LNCaP clone FGC (cell line): Measurements from ENCODE around the gene DLX4.

Source experiments
- DNase-seq: peaks from one replicate; pipeline ENCODE4 v3.0.0-alpha.2; 2011; ENCODE audit warnings: low read depth
- H3K4me3 ChIP-seq: 2 replicates; pipeline ENCODE4 v1.5.1; 2011; ENCODE audit warnings: mild to moderate bottlenecking, low read depth, low read length, control low read depth
- TF ChIP-seq, protein P1 (sequence below): IDR thresholded peaks from 2 replicates; pipeline ENCODE4 v1.5.1; 2012; ENCODE audit warnings: mild to moderate bottlenecking; ENCODE audit not compliant: control insufficient read depth, insufficient read depth; ENCODE audit errors: extremely low read depth

The DLX4 gene

GRCh38 chr17:49991409-49991808, 22.4 kb downstream of the DLX4 start:
- no peak overlapping the region for H3K4me3 ChIP-seq

DNA sequence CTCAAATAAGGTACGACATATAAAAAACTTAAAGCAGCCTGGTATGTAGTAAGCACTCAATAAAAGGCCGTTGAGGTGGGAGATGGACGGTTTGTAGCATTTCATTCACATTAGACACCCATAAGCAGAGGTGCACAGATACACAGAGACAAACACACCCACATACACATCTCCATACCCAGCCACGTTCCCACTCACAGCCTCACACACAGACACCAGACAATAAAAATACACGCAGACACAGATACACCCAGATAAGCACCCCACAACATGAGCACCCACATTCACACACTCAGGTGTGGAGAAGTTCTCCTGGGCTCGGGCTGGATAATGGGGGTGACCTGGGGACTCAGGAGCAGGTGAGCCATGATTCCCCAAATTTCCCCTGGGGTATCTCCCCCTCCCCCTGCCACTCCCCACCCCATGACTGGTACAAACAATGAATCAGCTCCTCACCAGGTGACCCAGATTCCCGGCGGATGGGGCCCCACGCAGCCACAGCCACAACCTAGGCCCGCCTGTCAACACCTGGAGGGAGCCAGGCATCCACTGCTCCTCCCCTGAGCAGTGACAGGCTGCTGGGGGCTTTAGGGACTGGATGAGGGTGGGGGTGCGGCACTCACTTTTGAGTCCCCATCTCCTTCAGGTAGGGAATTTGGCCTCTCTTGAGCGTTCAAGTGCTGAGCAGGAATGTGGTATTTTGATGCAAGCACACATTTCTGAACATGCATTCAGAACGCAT, 23.4 kb downstream of the DLX4 start:
- H3K4me3 ChIP-seq, result no peak overlapping the region
- no peak for DNase-seq
- TF ChIP-seq, protein P1, sequence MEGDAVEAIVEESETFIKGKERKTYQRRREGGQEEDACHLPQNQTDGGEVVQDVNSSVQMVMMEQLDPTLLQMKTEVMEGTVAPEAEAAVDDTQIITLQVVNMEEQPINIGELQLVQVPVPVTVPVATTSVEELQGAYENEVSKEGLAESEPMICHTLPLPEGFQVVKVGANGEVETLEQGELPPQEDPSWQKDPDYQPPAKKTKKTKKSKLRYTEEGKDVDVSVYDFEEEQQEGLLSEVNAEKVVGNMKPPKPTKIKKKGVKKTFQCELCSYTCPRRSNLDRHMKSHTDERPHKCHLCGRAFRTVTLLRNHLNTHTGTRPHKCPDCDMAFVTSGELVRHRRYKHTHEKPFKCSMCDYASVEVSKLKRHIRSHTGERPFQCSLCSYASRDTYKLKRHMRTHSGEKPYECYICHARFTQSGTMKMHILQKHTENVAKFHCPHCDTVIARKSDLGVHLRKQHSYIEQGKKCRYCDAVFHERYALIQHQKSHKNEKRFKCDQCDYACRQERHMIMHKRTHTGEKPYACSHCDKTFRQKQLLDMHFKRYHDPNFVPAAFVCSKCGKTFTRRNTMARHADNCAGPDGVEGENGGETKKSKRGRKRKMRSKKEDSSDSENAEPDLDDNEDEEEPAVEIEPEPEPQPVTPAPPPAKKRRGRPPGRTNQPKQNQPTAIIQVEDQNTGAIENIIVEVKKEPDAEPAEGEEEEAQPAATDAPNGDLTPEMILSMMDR, result no peak

More at GRCh38 chr17:49991409-49991808, 22.4 kb downstream of the DLX4 start:
- DNase-seq, result no peak
- TF ChIP-seq, protein P1, result no peak

DNA sequence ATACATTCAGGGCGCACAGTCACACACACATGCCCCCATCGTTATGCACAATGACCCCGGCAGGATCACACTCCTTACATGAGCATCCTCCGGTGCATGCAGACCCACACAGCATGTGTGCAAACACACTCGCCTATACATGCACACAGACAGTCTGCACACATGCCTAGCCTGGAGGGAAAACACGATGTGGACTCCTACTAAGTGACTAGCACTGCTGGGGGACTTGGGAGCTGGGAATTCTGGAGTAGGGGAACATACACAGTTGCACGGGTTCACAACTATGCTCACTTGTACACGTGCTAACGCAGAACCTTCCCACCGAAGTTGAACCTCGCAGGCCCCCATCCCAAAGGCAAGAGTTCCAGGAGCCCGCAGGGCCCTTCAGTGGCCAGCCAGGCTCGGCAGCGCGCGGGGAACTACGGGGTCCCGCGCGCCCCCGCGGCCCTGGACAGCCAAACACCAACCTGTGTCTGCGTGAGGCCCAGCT, 24.0 kb downstream of the DLX4 start:
- DNase-seq, result no peak
- H3K4me3 ChIP-seq, result no peak overlapping the region
- TF ChIP-seq, protein P1, result no peak

DNA sequence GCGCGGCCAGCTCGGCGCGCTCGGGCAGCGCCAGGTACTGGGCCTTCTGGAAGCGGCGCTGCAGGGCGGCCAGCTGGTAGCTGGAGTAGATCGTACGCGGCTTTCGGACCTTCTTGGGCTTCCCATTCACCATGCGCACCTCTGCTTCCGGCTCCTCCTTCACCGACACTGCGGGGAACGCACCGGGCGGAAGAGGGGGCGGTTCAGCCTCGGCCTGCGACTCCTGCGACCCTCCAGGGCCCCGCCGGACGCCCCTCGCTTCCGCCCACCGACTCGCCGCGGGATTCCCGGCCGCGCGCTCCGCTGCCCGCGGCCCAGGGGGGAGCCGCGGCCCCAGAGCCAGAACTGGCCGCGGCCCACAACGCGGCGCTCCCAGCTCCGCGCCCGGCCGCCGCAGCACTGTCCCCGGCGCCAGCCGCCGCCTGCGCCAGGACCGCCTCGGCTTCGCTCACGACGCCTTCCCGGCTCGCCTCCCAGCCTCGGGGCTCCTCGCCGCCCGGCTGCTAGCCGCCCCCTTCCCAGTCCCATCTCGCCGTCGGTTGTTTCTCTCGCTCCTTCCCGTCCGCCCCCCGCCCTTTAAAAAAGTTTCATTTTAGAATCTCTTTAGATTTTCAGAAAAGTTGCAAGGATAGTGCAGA, 24.6 kb downstream of the DLX4 start:
- no peak for DNase-seq
- H3K4me3 ChIP-seq, result no peak overlapping the region
- TF ChIP-seq, protein P1, result no peak

DNA sequence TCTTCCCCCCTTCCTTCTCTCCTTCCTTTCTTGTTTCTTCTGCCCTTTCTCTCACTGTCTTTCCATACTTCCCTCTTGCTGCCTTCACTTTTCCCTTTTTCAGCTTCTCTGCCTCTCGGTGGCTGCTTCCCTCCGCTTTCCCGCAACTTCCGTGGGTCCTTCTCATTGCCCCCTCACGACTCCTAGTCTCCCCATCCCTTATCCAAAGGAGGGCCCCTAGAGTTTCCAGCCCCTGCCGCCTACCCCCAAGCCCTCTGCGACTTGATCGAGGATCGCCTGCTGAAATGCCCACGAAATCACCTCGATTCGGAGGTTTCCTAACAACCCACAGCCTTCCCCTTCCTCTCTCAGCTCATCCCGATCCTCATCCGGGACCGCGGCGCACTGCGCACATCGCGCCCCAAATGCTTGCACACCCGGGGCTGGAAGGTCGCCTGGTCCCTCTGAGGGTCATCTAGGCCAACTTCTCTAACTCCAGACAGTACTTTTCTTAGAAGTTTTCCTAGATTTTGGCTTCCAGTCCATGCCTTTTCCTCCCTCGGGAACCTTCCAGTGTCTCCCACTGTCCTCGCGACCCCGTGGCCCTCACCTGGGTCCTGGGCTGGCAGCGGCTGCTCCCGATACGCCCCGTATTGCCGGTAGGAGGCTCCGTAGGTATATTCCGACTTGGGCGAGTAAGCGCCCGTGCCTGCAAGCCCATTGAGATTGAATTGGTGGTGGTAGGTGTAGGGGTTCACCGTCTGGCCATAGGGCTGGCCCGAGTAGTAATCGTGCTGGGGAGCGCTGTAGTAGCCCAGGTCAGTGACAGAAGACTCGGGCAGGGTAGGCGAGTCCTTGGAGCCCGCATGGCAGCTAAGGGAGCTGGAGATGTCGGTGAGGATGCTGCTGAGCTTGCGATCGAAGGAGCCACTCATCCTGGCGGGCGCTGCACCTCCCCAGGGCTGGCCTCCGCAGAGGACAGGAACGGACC, 25.4 kb downstream of the DLX4 start:
- TF ChIP-seq, protein P1, result no peak
- no peak for DNase-seq
- peak overlapping the region; percentile 7; the same call in 1 of the 2 replicates for H3K4me3 ChIP-seq

- TF ChIP-seq, protein P1, result no peak
- DNase-seq, result peak; percentile 75
- peak within 1 kb of the TSS; percentile 15; the same call in 1 of the 2 replicates for H3K4me3 ChIP-seq
Observed at GRCh38 chr17:49995055-49995738, 26.2 kb downstream of the DLX4 start, which contains the start of gene DLX3. Gene DLX3, minus strand, starts transcription at chr17:49995224. Its CDS starts 226 bp downstream, at chr17:49994998.
